GM19324 (cell line): ENCODE results near the gene FHL2.

ENCODE experiments used
- ATAC-seq: cut with Tn5 transposase; IDR thresholded peaks from one replicate; pipeline ENCODE4 v1.9.1; 2021; ENCODE audit warnings: mild to moderate bottlenecking, moderate library complexity; ENCODE audit not compliant: unreplicated experiment, low FRiP score

Gene FHL2

GRCh38 chr2:105380432-105381100, 18.3 kb downstream of the FHL2 start:
- ATAC-seq, result no peak

GRCh38 chr2:105379741-105380186, 19.1 kb downstream of the FHL2 start:
- no peak for ATAC-seq

- ATAC-seq, result no peak
These were observed 19.9 kb downstream of the FHL2 start for GRCh38 chr2:105378921-105379383.

GRCh38 chr2:105378276-105378840, 20.5 kb downstream of the FHL2 start:
- no peak for ATAC-seq

- ATAC-seq, result no peak
These were observed 21.0 kb downstream of the FHL2 start for GRCh38 chr2:105377871-105378270.

- ATAC-seq, result no peak
These were observed 22.0 kb downstream of the FHL2 start for GRCh38 chr2:105376789-105377240.

GRCh38 chr2:105376010-105376409, 22.8 kb downstream of the FHL2 start:
- no peak for ATAC-seq

- ATAC-seq, result no peak
These were observed 23.8 kb downstream of the FHL2 start for GRCh38 chr2:105375001-105375561.

GRCh38 chr2:105373895-105374401, 24.9 kb downstream of the FHL2 start:
- peak; percentile 94 for ATAC-seq

GRCh38 chr2:105373344-105373781, 25.5 kb downstream of the FHL2 start:
- no peak for ATAC-seq

- no peak for ATAC-seq
These were observed 27.0 kb downstream of the FHL2 start for GRCh38 chr2:105371810-105372209.

- no peak for ATAC-seq
These were observed 27.7 kb downstream of the FHL2 start for GRCh38 chr2:105371156-105371555.

GRCh38 chr2:105369777-105370690, 28.8 kb downstream of the FHL2 start:
- peak; percentile 79 for ATAC-seq

GRCh38 chr2:105368759-105369408, 30.0 kb downstream of the FHL2 start:
- no peak for ATAC-seq

GRCh38 chr2:105365206-105365605, 33.6 kb downstream of the FHL2 start:
- ATAC-seq, result no peak

GRCh38 chr2:105364436-105365139, 34.3 kb downstream of the FHL2 start:
- ATAC-seq, result no peak

GRCh38 chr2:105362862-105363591, 35.8 kb downstream of the FHL2 start:
- no peak for ATAC-seq

GRCh38 chr2:105361102-105361889, 37.6 kb downstream of the FHL2 start:
- ATAC-seq, result no peak
